Astrocyte (in vitro differentiated cells and primary cell): ENCODE data around the gene ADCY1.

Experiments
- EZH2 ChIP-seq: IDR thresholded peaks from 2 replicates; pipeline ENCODE4 v1.6.1; 2012; ENCODE audit warnings: mild to moderate bottlenecking, low read length, inconsistent platforms; ENCODE audit not compliant: insufficient read depth
- TF ChIP-seq, protein P1 (sequence below): IDR thresholded peaks from 2 replicates; pipeline ENCODE4 v1.5.1; 2011; ENCODE audit warnings: low read depth, mild to moderate bottlenecking, inconsistent platforms, low read length, moderate library complexity; ENCODE audit not compliant: insufficient read depth

DNA sequence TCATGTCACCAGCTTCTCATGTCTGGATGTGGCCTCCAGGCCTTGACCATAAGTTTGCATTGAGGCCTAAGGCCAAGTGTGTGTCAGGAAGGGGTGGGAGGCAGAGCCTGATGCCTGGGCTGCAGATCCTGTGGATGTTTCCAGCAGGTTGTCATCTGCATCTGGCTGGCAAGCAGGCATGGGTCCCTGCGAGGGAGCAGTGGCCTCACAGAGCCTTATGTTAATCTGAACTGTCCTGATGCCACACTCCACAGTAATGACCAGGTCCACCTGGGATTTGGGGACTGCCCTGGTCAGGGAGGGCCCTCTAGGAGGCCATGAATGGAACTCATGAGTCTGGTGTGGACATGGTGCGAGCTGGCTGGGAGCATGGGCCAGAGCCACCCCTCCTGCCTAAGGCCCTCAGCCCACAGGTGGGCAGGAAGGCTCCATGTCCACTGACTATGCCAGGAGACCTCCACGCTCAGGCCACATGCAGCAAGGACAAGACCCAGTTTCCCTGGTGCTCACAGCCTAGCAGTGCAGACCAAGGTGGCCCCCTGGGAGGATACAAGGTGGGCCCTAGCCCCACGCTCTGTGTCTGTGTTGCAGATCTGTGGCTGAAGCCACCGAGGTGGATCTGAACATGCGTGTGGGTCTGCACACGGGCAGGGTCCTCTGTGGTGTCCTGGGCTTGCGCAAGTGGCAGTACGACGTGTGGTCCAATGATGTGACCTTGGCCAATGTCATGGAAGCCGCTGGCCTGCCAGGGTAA, 83.1 kb downstream of the ADCY1 start:
- TF ChIP-seq EZH2: no peak
- TF ChIP-seq, protein P1, sequence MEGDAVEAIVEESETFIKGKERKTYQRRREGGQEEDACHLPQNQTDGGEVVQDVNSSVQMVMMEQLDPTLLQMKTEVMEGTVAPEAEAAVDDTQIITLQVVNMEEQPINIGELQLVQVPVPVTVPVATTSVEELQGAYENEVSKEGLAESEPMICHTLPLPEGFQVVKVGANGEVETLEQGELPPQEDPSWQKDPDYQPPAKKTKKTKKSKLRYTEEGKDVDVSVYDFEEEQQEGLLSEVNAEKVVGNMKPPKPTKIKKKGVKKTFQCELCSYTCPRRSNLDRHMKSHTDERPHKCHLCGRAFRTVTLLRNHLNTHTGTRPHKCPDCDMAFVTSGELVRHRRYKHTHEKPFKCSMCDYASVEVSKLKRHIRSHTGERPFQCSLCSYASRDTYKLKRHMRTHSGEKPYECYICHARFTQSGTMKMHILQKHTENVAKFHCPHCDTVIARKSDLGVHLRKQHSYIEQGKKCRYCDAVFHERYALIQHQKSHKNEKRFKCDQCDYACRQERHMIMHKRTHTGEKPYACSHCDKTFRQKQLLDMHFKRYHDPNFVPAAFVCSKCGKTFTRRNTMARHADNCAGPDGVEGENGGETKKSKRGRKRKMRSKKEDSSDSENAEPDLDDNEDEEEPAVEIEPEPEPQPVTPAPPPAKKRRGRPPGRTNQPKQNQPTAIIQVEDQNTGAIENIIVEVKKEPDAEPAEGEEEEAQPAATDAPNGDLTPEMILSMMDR: no peak
